DOHH2 (cell line): ENCODE data around the gene DUSP3.

Experiments
- H3F3A ChIP-seq: fragments of 200-600 bp; sonication (generic), shearing (Covaris generic); 2 replicates; pipeline ENCODE4 v1.6.0; 2016; ENCODE audit warnings: antibody characterized with exemption, mild to moderate bottlenecking; ENCODE audit not compliant: control insufficient read depth, insufficient read depth
- H3K27ac ChIP-seq: fragments of 200-600 bp; sonication (generic); 2 replicates; pipeline ENCODE4 v1.5.1; 2014; ENCODE audit warnings: low read depth, mild to moderate bottlenecking, low read length, moderate library complexity
- H3K27me3 ChIP-seq: fragments of 200-600 bp; sonication (generic); 2 replicates; pipeline ENCODE4 v1.6.1; 2014; ENCODE audit warnings: mild to moderate bottlenecking, low read length, mixed read lengths; ENCODE audit not compliant: control insufficient read depth
- H3K36me3 ChIP-seq: fragments of 200-600 bp; sonication (generic); 2 replicates; pipeline ENCODE4 v1.6.1; 2014; ENCODE audit warnings: mild to moderate bottlenecking, low read length, moderate library complexity, mixed read lengths; ENCODE audit not compliant: control insufficient read depth
- H3K4me1 ChIP-seq: fragments of 200-600 bp; sonication (generic); 2 replicates; pipeline ENCODE4 v1.6.1; 2014; ENCODE audit warnings: mild to moderate bottlenecking, low read length, mixed read lengths; ENCODE audit not compliant: control insufficient read depth
- H3K4me2 ChIP-seq: fragments of 200-600 bp; sonication (generic); 2 replicates; pipeline ENCODE4 v1.6.0; 2014; ENCODE audit warnings: mild to moderate bottlenecking, low read length, moderate library complexity
- H3K4me3 ChIP-seq: fragments of 200-600 bp; sonication (generic); 2 replicates; pipeline ENCODE4 v1.5.1; 2014; ENCODE audit warnings: mild to moderate bottlenecking, low read length, mixed read lengths
- H3K79me2 ChIP-seq: fragments of 200-600 bp; sonication (generic); 2 replicates; pipeline ENCODE4 v1.6.1; 2014; ENCODE audit warnings: mild to moderate bottlenecking, low read length, mixed read lengths; ENCODE audit not compliant: control insufficient read depth
- H3K9me2 ChIP-seq: fragments of 200-600 bp; sonication (generic); replicated peaks from 2 replicates; pipeline ENCODE4 v1.6.1; 2014; ENCODE audit warnings: mild to moderate bottlenecking, low read length, mixed read lengths; ENCODE audit not compliant: control insufficient read depth
- H3K9me3 ChIP-seq: fragments of 200-600 bp; sonication (generic); 2 replicates; pipeline ENCODE4 v1.6.1; 2014; ENCODE audit warnings: antibody characterized with exemption, low read length, mixed read lengths; ENCODE audit not compliant: control insufficient read depth, insufficient read depth
- H4K20me1 ChIP-seq: fragments of 200-600 bp; sonication (generic); 2 replicates; pipeline ENCODE4 v1.6.0; 2014; ENCODE audit warnings: low read depth, mild to moderate bottlenecking, antibody characterized with exemption, low read length, moderate library complexity; ENCODE audit not compliant: control insufficient read depth, insufficient read depth
- CTCF ChIP-seq: fragments of 200-600 bp; sonication (generic); IDR thresholded peaks from one replicate; pipeline ENCODE4 v1.5.1; 2014; ENCODE audit warnings: antibody characterized with exemption, mild to moderate bottlenecking, low read depth, low read length; ENCODE audit not compliant: poor library complexity, severe bottlenecking
- EZH2phosphoT487 ChIP-seq: fragments of 200-600 bp; sonication (generic); IDR thresholded peaks from 2 replicates; pipeline ENCODE4 v1.6.1; 2017; ENCODE audit warnings: borderline replicate concordance, mild to moderate bottlenecking, antibody characterized with exemption, low read length, moderate library complexity, mixed read lengths

The DUSP3 gene

GRCh38 chr17:43767053-43767712 is 11.6 kb downstream of the DUSP3 start:
- H3K27me3 ChIP-seq, result no peaks in the 10 kb centered on the region
- H3K36me3 ChIP-seq, result no peaks in the 10 kb centered on the region

GRCh38 chr17:43766413-43767052 is 12.2 kb downstream of the DUSP3 start:
- H3K27ac ChIP-seq, result no peak overlapping the region
- TF ChIP-seq CTCF (peak; percentile 97), EZH2phosphoT487 (no peak)
- no peaks in the 10 kb centered on the region for H3K9me2 ChIP-seq
- H3K36me3 ChIP-seq, result no peaks in the 10 kb centered on the region
- H3K4me3 ChIP-seq, result no peak overlapping the region
- 0 out of 2 replicates have a peak, but pooled peaks cover 2% of the 10 kb centered on the region for H4K20me1 ChIP-seq
- H3K4me2 ChIP-seq, result no peak overlapping the region
- H3K4me1 ChIP-seq, result peaks cover 10% of the 10 kb centered on the region
- H3K9me3 ChIP-seq, result no peaks in the 10 kb centered on the region
- no peaks in the 10 kb centered on the region for H3F3A ChIP-seq
- H3K27me3 ChIP-seq, result no peaks in the 10 kb centered on the region
- no peaks in the 10 kb centered on the region for H3K79me2 ChIP-seq

More at GRCh38 chr17:43767053-43767712, 11.6 kb downstream of the DUSP3 start:
- no peaks in the 10 kb centered on the region for H3K79me2 ChIP-seq
- no peak overlapping the region for H3K4me2 ChIP-seq
- TF ChIP-seq CTCF (no peak), EZH2phosphoT487 (no peak)
- 0 out of 2 replicates have a peak, but pooled peaks cover 2% of the 10 kb centered on the region for H4K20me1 ChIP-seq
- H3K4me1 ChIP-seq, result peaks cover 10% of the 10 kb centered on the region
- H3K9me3 ChIP-seq, result no peaks in the 10 kb centered on the region
- no peak overlapping the region for H3K4me3 ChIP-seq
- no peaks in the 10 kb centered on the region for H3K9me2 ChIP-seq
- H3F3A ChIP-seq, result no peaks in the 10 kb centered on the region
- H3K27ac ChIP-seq, result no peak overlapping the region

- Histone ChIP-seq H3K4me1 (no peaks in the 10 kb centered on the region), H3F3A (no peaks in the 10 kb centered on the region), H4K20me1 (no peaks in the 10 kb centered on the region), H3K4me3 (no peak overlapping the region), H3K27ac (no peak overlapping the region), H3K27me3 (no peaks in the 10 kb centered on the region), H3K9me2 (no peaks in the 10 kb centered on the region), H3K36me3 (no peaks in the 10 kb centered on the region), H3K9me3 (no peaks in the 10 kb centered on the region), H3K79me2 (no peaks in the 10 kb centered on the region), H3K4me2 (no peak overlapping the region)
- TF ChIP-seq EZH2phosphoT487 (no peak), CTCF (peak; percentile 99)
Observed at GRCh38 chr17:43760254-43760852, 18.4 kb downstream of the DUSP3 start.
